MCF 10A (cell line): Measurements from ENCODE around the gene DPP4. TPM values are rescaled to one million over a fixed set of nuclear protein-coding genes. Genes with fewer than 3 reads are reported as not detected.

Source experiments
- BruUV-seq: library from RNA; stranded (reverse); fragments of 400-500 nt; replicated peaks from 2 replicates; lab custom pipeline; 2021; lab: Mats Ljungman, UMichigan
- CTCF ChIA-PET: fragments of 300-600 bp; sonication (Branson Sonifier 250); formaldehyde crosslinking; extraction: SDS; loops from one replicate; lab custom pipeline; 2021; ENCODE audit warnings: antibody characterized with exemption, inconsistent platforms; lab: Yijun Ruan, JAX
- POLR2A ChIA-PET: fragments of 300-600, 350-650 bp; sonication (Branson Sonifier 250); formaldehyde crosslinking; extraction: SDS; loops from one replicate; lab custom pipeline; 2020; ENCODE audit warnings: antibody characterized with exemption, inconsistent platforms; lab: Yijun Ruan, JAX
- DNase-seq: peaks from one replicate; pipeline ENCODE4 v3.0.0-alpha.2; 2018; ENCODE audit not compliant: unreplicated experiment
- H3K27ac Mint-ChIP-seq: one replicate; pipeline ENCODE4 v1.8.0; 2022; ENCODE audit warnings: mild to moderate bottlenecking, low read depth, mixed read lengths; ENCODE audit not compliant: unreplicated experiment
- H3K27me3 Mint-ChIP-seq: one replicate; pipeline ENCODE4 v1.8.0; 2022; ENCODE audit warnings: mixed read lengths; ENCODE audit not compliant: insufficient read depth, unreplicated experiment
- H3K36me3 Mint-ChIP-seq: one replicate; pipeline ENCODE4 v1.8.0; 2022; ENCODE audit warnings: mild to moderate bottlenecking, moderate library complexity, mixed read lengths; ENCODE audit not compliant: insufficient read depth, unreplicated experiment
- H3K4me1 Mint-ChIP-seq: one replicate; pipeline ENCODE4 v1.8.0; 2022; ENCODE audit warnings: mixed read lengths; ENCODE audit not compliant: insufficient read depth, unreplicated experiment
- H3K4me3 Mint-ChIP-seq: one replicate; pipeline ENCODE4 v1.8.0; 2022; ENCODE audit warnings: mild to moderate bottlenecking, moderate library complexity, mixed read lengths; ENCODE audit not compliant: unreplicated experiment
- H3K9me3 Mint-ChIP-seq: one replicate; pipeline ENCODE4 v1.8.0; 2022; ENCODE audit warnings: mixed read lengths; ENCODE audit not compliant: unreplicated experiment
- intact Hi-C: fragments of 100-400 bp; cut with micrococcal nuclease; formaldehyde crosslinking; loops from 2 replicates; pipeline ENCODE4 v1.14.1; 2022
- total RNA-seq: library from RNA; stranded (reverse); gene quantifications from 2 replicates; pipeline ENCODE4 v1.2.3, GENCODE V29; 2022
- TF ChIP-seq, protein P1 (sequence below): fragments of 200-600 bp; IDR thresholded peaks from one replicate; pipeline ENCODE4 v1.8.0; 2022; ENCODE audit warnings: antibody characterized with exemption, mild to moderate bottlenecking; ENCODE audit not compliant: unreplicated experiment

DPP4 gene
- total RNA-seq, 1 experiment from 2014 or later = not detected

DNA sequence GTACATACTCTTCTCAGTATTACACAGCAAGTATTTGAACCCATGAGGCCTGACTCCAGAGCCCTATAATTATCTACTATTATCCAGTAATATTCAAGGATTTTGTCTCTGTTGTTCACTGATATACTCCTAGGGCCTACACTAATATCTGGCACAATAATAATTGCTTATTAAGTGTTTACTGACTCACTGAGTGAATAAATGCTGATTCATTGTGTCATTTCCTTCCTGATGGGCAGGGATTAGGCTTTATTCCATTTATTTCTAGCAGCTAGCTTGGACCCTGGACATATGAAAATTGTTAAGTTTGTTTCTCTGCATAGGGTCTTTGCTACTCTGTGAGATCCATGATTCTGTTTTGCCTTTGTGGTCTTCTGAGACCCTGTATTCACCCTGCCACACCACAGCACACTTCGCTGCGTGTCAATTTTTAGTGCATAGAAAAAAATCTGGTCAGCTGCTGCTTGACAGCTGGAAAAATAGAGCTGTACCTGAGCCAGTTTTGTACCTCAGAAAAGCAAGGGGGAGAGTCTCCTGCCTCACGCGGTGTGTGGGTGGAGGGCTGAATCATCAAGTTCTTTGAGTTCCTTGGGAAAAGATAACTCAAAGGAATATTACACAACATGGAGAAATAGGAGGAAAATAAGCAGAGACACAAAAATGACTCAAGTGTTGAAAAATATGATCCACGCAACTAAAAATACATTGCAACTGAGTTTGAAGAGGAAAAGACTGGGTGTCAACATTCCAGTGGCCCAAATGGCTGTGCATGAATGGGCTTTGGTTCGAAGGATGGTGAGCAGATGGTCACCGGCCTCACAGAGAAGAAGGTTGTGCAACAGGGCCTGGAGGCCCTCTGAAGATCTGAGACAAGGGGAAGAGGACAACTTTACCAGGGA lies 18.9 kb upstream of the DPP4 start:
- peaks cover 45% of the 10 kb centered on the region for H3K4me1 Mint-ChIP-seq
- peak; percentile 97 for DNase-seq
- TF ChIP-seq, protein P1, sequence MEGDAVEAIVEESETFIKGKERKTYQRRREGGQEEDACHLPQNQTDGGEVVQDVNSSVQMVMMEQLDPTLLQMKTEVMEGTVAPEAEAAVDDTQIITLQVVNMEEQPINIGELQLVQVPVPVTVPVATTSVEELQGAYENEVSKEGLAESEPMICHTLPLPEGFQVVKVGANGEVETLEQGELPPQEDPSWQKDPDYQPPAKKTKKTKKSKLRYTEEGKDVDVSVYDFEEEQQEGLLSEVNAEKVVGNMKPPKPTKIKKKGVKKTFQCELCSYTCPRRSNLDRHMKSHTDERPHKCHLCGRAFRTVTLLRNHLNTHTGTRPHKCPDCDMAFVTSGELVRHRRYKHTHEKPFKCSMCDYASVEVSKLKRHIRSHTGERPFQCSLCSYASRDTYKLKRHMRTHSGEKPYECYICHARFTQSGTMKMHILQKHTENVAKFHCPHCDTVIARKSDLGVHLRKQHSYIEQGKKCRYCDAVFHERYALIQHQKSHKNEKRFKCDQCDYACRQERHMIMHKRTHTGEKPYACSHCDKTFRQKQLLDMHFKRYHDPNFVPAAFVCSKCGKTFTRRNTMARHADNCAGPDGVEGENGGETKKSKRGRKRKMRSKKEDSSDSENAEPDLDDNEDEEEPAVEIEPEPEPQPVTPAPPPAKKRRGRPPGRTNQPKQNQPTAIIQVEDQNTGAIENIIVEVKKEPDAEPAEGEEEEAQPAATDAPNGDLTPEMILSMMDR = no peak
- H3K4me3 Mint-ChIP-seq = no peak overlapping the region
- peak overlapping the region; percentile 87 for H3K27ac Mint-ChIP-seq
- ChIA-PET CTCF (interaction anchor here (0.5 to 1.5 kb wide), 10 partner anchors 8 to 599 kb away, joined by 3 to 4 read pairs (median 3); no protein-coding TSS in a partner anchor), POLR2A (interaction anchor here (0.5 to 6.5 kb wide), 15 partner anchors 9 to 976 kb away, joined by 3 to 41 read pairs (median 4); no protein-coding TSS in a partner anchor)
- no peaks in the 10 kb centered on the region for H3K27me3 Mint-ChIP-seq
- H3K36me3 Mint-ChIP-seq = no peaks in the 10 kb centered on the region
- intact Hi-C loops = loop anchor here (1.0 to 2.0 kb wide), 3 partner anchors 25 to 152 kb away; no protein-coding TSS in a partner anchor
- no TSS peak for BruUV-seq
- no peaks in the 10 kb centered on the region for H3K9me3 Mint-ChIP-seq

DNA sequence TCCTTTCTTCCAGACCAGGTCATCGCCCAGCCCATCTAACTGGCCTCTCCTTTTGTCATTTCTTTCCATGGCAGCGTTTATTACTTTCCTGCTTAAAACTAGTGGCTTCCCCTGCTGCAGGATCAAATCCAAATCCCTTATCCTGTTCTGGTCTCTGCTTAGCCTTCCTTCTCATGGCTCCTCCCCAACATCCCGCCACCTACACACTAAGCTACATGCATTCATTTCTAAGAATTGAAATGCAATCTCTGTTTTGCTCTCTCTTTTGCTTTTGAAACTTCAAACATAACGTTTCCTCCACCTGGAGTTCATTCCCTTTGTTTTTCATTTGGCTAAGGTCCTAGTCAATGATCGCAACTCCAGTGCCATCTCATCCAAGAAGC lies 18.0 kb upstream of the DPP4 start:
- Mint-ChIP-seq H3K4me1 (peaks cover 45% of the 10 kb centered on the region), H3K4me3 (peak overlapping the region; percentile 38), H3K27ac (peak overlapping the region; percentile 46), H3K9me3 (no peaks in the 10 kb centered on the region), H3K36me3 (no peaks in the 10 kb centered on the region), H3K27me3 (no peaks in the 10 kb centered on the region)
- ChIA-PET POLR2A (interaction anchor here (0.8 to 6.5 kb wide), 9 partner anchors 8 to 153 kb away, joined by 3 to 41 read pairs (median 7); no protein-coding TSS in a partner anchor), CTCF (interaction anchor here (0.5 to 1.5 kb wide), 8 partner anchors 9 to 598 kb away, joined by 3 to 4 read pairs (median 3); no protein-coding TSS in a partner anchor)
- no peak for DNase-seq
- TF ChIP-seq, protein P1 = no peak
- intact Hi-C loops = loop anchor here (2.0 kb wide), 2 partner anchors 63 to 153 kb away; no protein-coding TSS in a partner anchor
- no TSS peak for BruUV-seq

GRCh38 chr2:162091325-162092007 lies 17.5 kb upstream of the DPP4 start:
- DNase-seq = peak; percentile 42
- Mint-ChIP-seq H3K4me1 (peaks cover 45% of the 10 kb centered on the region), H3K27ac (peak overlapping the region; percentile 46), H3K36me3 (no peaks in the 10 kb centered on the region), H3K4me3 (peak overlapping the region; percentile 38), H3K27me3 (no peaks in the 10 kb centered on the region), H3K9me3 (no peaks in the 10 kb centered on the region)
- POLR2A ChIA-PET = interaction anchor here (0.7 to 6.5 kb wide), 10 partner anchors 8 to 71 kb away, joined by 3 to 41 read pairs (median 6); no protein-coding TSS in a partner anchor
- BruUV-seq = no TSS peak
- TF ChIP-seq, protein P1 = no peak
- intact Hi-C loops = loop anchor here (2.0 kb wide), 2 partner anchors 63 to 153 kb away; no protein-coding TSS in a partner anchor
- CTCF ChIA-PET = interaction anchor here (0.9 to 1.5 kb wide), 8 partner anchors 11 to 67 kb away, joined by 3 to 4 read pairs (median 4); no protein-coding TSS in a partner anchor
